GM21515 (cell line): ENCODE measurements around the gene CTTNBP2.

Source experiments
- ATAC-seq: cut with Tn5 transposase; IDR thresholded peaks from one replicate; pipeline ENCODE4 v1.9.1; 2021; ENCODE audit not compliant: unreplicated experiment

CTTNBP2 gene

DNA sequence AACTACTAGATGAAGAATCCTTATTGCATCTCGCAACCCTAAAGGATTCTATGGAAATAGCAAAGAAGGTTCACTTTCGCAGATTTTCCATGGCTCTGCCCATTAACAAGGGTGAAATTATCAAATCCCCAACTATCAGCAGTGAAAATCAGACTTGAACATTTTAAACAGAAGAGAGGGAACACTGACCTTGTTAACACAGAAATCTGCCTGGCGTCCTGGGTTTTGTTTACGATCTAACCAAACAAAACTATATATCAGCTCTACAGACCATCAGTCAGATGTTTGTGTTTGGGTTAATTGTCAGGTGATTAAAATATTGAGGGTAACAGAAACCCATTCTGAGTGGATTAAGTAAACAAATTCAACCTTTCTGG lies 1.9 kb downstream of the CTTNBP2 start:
- ATAC-seq, result no peak

DNA sequence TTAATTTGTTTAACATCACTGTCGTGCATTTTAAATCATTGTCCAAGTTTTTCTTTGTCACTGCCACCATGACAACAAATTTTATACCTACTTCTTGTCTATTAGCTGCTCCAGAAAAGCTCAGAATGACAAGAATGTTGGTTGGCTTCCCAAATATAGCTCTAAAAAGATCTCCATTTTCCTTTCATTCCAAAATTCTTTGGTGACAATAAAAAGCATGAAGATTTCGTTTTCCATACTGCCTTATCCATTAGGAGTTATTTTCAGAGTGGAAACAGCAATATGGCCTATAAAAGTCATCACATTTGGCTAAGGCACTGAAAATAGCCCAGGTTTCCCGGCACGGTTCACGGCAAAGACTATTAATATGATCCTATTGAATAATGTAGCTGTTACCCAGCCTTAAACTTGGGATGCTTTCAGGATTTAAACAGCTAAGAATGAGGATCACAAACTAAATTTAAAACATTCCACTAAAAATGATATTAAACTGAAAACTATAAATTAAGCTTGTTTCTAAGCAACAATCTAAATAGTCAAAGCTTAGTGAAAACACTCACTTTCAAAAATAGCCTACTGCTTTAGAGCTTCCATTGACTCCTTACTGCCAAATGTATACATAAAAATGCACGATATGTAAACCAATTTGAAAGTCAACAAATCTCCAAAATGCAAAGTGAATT lies 2.7 kb downstream of the CTTNBP2 start:
- ATAC-seq, result no peak

- no peak for ATAC-seq
Measured at GRCh38 chr7:117869374-117869773, 3.9 kb downstream of the CTTNBP2 start.

DNA sequence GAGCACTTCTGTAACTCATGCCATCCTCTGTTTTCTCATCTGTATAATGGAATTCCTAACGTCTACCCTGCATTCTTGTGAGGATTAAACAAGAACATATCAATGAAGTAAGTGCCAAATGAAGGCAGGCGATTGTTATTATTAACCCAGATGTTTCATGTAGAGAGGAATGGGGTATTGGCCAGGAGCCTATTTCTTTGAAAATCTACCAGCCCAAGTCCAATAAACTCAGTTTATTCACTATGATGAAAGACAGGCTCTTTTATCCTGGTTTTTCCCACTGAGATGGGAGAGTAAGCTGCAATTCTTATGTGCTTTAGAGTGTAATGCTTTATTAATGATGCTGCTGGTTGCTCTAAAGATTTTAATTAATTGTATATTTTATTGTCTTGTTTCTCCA lies 9.6 kb downstream of the CTTNBP2 start:
- ATAC-seq, result no peak

DNA sequence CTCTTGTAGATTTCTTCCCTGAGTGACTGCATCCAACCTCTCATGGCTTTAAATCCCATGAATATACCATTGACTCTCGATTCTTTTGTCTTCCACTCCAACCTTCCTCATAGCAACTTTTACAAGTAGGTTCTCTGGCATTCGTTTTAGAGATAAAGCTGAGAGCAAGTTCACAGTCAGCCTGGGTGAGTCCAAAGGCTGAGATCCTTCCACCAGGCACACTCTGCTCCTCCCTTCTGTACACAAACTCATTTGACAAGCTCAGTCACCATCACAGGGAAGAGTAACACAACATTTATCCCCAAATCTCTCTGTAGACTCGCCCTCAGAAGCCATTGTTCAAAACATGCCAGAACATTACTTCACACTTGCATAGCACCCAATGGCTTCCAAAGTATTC lies 10.9 kb downstream of the CTTNBP2 start:
- ATAC-seq, result no peak

- no peak for ATAC-seq
Measured at GRCh38 chr7:117859246-117859812, 13.9 kb downstream of the CTTNBP2 start.

DNA sequence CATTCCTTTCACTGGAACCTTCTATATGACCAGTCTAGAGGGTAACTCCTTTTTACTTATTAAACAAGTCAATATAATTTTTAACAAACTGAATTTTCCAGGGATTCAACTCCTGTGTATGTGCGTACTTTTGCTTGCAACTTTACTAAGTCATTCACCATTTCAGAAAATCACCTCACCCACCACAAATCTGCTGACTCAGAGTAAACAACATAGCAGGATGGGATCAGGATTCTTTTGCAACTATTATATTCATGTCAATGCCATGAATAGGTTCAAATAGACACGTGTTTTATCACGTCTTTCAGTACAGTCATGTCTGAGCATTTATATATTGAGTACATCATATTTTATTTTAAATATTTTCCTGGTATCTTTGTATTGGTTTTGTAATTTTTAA lies 14.5 kb downstream of the CTTNBP2 start:
- no peak for ATAC-seq

DNA sequence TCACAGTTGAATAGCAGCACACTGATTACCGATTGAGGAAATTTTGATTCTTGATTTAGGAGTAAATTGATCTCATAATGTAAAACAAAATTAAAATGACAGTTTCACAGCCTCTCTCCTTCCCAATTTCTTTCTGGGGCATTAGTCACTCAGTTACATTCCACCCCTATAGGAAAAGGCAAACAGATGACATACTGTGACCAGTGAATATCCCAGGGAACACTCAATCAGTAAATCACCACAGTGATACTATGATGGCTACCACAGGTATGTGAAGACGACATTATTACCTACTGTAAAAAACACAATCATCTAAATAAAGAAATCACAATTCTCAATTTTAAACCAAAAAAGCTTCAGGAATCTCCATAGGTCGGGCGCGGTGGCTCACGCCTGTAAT lies 15.5 kb downstream of the CTTNBP2 start:
- no peak for ATAC-seq

- ATAC-seq, result no peak
Measured at GRCh38 chr7:117856196-117856595, 17.0 kb downstream of the CTTNBP2 start.

GRCh38 chr7:117854186-117854585 lies 19.1 kb downstream of the CTTNBP2 start:
- no peak for ATAC-seq

DNA sequence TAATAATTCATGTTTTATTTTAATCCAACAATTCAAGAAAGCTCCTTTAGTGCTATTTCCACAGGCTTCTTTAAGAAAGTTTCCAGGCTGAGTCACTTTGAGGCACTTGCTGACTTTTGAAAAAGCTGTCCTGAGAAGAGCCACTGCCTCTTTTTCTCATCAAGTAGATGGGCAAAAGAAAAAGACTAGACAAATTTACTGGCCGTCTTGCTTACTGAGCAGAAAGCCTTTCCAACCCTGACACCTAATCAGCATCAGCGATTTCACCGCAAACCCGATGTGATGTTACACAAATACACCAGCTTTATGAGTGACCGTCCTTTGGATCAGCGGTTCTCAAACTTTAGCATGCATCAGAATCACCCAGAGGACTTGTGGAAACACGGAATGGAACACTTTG lies 24.3 kb downstream of the CTTNBP2 start:
- no peak for ATAC-seq

- ATAC-seq, result no peak
Measured at GRCh38 chr7:117844678-117845077, 28.6 kb downstream of the CTTNBP2 start.

DNA sequence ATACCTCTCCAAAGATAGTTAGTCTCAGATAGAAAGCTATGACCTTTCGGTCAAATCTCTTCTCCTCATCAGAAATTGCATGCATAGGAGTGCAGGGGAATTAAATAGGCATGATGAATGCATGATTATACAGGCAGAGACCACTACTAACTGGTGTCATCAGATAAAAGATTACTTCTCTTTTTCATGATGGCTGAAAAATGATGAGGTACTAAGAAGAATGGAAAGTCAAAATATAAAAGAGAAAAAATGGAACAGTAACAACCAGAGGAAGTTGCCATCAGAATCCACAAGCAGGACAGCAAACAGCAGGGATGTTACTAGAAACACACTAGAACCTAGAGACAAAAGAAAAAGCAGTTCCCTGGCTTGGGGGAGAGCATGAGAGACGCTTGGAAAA lies 31.6 kb downstream of the CTTNBP2 start:
- ATAC-seq, result no peak

- ATAC-seq, result no peak
Measured at GRCh38 chr7:117841011-117841410, 32.2 kb downstream of the CTTNBP2 start.

DNA sequence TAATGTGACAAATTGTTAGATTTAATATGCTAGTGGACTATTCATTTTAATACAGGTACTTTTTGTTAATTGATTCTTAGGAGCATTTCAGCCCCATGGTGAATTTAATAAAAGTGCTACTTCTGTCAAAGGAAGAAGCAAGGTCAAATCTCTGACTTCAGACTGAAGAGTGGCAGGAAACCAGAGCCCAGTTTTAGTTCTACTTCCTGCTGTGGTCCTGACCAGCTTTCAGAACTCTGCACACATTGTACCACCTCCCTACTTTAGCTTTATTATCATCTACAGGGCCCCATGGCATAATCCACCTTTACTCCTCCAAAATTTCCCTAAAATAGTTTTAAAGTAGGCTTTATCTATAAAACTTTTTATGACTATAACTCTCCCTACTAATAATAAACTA lies 33.7 kb downstream of the CTTNBP2 start:
- peak; percentile 75 for ATAC-seq

GRCh38 chr7:117837841-117838240 lies 35.4 kb downstream of the CTTNBP2 start:
- ATAC-seq, result peak; percentile 68

DNA sequence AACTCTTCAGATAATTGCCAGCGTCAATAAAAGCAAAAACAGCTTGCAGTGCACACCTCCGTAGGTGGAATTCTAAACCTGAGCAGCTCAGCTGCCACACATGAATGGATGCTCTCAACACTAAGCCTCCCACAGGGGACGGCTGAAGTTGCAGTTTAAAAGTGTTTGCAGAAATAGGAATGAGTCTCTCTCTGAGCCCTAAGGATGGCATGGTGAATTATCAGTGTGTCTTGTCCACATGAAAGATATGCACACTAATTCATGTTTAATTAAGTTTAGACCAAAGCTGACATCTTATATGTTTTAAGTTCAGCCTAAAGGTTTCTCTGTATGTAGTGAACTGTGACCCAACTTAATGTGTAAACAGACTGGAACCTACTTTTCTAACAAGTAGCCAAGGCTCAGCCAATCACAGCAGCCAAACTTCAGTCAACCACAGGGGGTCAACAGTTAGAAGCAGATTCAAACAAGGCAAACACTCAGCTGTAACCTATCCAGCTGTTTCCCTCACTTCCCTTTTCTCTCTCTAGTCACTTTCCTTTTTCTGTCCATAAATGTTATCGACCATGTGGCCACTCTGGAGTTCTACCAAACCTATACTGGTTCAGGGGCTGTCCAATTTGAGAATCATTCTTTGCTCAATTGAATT lies 38.1 kb downstream of the CTTNBP2 start:
- ATAC-seq, result no peak

DNA sequence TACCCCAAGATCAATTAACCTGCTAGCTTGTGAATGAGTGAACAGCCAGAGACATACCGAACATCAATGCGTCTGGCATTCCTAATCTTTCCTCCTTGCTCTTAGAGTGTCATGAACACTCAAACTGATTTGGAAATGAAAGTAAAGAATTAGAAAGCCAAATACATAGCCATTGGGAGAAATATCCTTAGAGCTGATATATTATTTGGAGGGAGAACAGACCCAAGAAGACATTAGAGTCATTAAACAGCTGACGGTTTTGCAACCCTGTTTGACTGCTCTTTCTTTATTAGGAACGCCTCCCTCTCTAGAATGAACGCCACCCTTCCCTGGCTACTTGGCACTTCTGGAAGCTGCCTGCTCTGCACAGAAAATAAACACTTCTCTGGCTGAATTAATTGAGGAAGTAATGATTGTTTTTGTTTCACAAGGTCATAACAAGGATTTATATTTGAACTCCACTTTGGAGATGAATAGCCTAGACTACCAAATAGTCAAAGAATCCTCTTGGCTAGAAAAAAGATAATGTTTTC lies 42.8 kb downstream of the CTTNBP2 start:
- ATAC-seq, result no peak

DNA sequence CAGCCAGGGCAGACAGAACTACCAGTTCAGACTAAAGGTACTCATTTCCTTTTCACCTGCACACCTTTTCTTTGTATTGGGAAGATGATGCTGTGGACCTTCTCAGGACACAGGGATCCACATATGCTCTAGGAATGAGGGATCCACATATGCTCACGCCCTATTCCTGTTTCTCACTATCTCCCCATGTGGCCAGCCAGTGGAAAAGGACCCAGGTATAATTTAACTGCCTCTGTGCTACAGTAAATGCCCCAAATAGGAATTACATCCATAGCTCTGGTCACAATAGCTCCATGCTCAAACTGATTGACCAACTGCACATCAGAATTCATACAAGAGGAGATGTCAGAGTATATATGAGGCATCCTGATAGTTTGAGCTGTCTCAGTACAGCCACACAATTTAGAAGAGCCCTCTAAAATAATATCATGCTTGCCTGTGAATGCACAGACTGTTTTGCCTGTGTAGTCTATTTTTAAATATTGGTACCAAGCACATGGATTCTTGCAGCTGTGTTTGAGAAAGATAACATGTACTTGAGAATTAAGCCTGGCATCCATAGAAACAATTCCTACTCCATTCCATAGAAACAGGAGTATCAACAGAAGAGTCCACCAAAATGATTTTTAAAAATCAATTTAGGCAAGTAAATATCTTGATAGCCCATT lies 43.7 kb downstream of the CTTNBP2 start:
- no peak for ATAC-seq

DNA sequence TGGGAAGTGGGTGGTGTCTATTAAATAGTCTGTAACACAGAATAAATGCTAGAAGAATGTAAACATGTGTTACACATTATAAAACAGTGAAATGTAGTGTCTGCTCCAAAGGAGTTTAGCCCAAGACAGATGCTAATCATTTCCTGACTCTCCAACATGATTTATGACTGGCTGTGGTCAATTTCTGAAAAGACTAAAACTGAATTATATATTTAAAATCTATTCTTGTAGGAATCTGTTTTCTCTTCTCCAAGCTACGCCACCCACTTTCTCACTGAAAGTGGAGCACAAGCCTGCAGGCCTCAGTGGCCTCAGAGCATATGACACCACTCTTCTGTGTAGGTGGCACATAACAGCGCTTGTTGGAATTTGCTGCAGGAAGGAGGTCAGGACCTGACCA lies 44.4 kb downstream of the CTTNBP2 start:
- no peak for ATAC-seq

DNA sequence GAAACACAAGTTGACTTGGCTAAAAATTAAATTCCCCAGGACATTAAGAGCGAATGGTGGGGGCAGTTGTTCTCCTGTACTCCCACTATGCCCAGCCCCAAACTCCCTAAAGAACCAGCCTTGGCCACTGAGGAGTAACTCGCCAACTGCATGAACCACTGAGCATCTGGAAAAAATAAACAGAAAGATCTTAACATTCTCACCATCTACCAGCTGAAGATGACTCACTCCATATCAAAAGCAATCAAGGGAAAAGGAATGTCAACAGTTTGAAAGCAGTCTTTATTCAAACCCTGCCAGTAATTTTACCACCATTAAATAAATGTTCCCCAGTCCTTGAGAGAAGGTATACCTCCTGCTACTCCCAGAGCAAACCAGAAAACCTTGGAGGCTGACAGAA lies 45.4 kb downstream of the CTTNBP2 start:
- no peak for ATAC-seq

DNA sequence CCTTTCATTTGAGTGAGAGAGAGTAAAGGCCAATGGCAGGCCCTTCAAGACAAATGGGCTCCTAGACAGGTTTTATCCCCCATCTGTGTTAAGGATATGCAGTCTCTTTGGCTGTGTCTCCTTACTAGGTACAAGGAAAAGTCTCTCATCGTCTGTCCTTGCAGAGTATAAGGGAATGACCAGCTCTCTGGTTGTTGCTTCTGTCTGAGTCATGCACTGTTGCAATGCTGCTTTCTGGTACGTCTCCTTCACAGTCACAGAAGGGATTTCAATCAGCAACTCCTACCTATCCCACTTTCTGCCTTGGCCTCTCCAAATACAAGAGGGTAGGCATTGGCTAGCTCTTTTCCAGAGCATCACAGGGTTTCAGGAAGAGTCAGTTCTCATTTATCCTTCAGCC lies 48.1 kb downstream of the CTTNBP2 start:
- no peak for ATAC-seq
